Osteoblast (primary cell): ENCODE results near the gene NKAIN1. TPM values are rescaled to one million over a fixed set of nuclear protein-coding genes. Genes with fewer than 3 reads are reported as not detected.
"Not testable (repeated sequence)": the region's sequence is repeated elsewhere in the genome, so short reads cannot be mapped to it uniquely, and the experiment has no call there.

Experiments
- DNase-seq: peaks from one replicate; pipeline ENCODE4 v3.0.0; 2011; ENCODE audit warnings: low spot score, mixed read lengths; ENCODE audit not compliant: insufficient read length; ENCODE audit errors: missing footprints
- H2AFZ ChIP-seq: 2 replicates; pipeline ENCODE4 v1.6.0; 2011; ENCODE audit warnings: mild to moderate bottlenecking, low read length
- H3K27ac ChIP-seq: 2 replicates; pipeline ENCODE4 v1.5.1; 2011; ENCODE audit warnings: mild to moderate bottlenecking, low read depth, low read length, moderate library complexity
- H3K27me3 ChIP-seq: 2 replicates; pipeline ENCODE4 v1.6.0; 2012; ENCODE audit warnings: mild to moderate bottlenecking, control low read depth, inconsistent platforms, low read length, moderate library complexity; ENCODE audit not compliant: insufficient read depth
- H3K36me3 ChIP-seq: 2 replicates; pipeline ENCODE4 v1.5.1; 2011; ENCODE audit warnings: mild to moderate bottlenecking, low read length, control low read depth, moderate library complexity; ENCODE audit not compliant: insufficient read depth
- H3K4me1 ChIP-seq: 2 replicates; pipeline ENCODE4 v1.5.1; 2011; ENCODE audit warnings: mild to moderate bottlenecking, low read length, control low read depth, moderate library complexity; ENCODE audit not compliant: insufficient read depth
- H3K4me2 ChIP-seq: 2 replicates; pipeline ENCODE4 v1.6.0; 2011; ENCODE audit warnings: mild to moderate bottlenecking, low read length; ENCODE audit not compliant: insufficient read depth
- H3K4me3 ChIP-seq: fragments of 200-600 bp; sonication (generic); 3 replicates; pipeline ENCODE4 v1.5.1; 2012; ENCODE audit warnings: mild to moderate bottlenecking, low read length, inconsistent platforms; ENCODE audit not compliant: insufficient read depth
- H3K79me2 ChIP-seq: 2 replicates; pipeline ENCODE4 v1.6.0; 2012; ENCODE audit warnings: mild to moderate bottlenecking, low read length, control low read depth, inconsistent platforms; ENCODE audit not compliant: insufficient read depth
- H3K9me3 ChIP-seq: 2 replicates; pipeline ENCODE4 v1.5.1; 2011; ENCODE audit warnings: low read depth, low read length, control low read depth
- H4K20me1 ChIP-seq: 2 replicates; pipeline ENCODE4 v1.6.0; 2012; ENCODE audit warnings: mild to moderate bottlenecking, low read length, control low read depth; ENCODE audit not compliant: insufficient read depth
- total RNA-seq: library from RNA; depleted of rRNA; stranded (reverse); fragments of >200 nt; gene quantifications from 2 replicates; pipeline ENCODE4 v1.2.3, GENCODE V29; 2012
- TF ChIP-seq, protein P1 (sequence below): IDR thresholded peaks from 2 replicates; pipeline ENCODE4 v1.5.1; 2011; ENCODE audit warnings: mild to moderate bottlenecking, low read depth, low read length, moderate library complexity; ENCODE audit errors: extremely low read depth

NKAIN1 gene
- total RNA-seq, 1 donor = not detected

DNA sequence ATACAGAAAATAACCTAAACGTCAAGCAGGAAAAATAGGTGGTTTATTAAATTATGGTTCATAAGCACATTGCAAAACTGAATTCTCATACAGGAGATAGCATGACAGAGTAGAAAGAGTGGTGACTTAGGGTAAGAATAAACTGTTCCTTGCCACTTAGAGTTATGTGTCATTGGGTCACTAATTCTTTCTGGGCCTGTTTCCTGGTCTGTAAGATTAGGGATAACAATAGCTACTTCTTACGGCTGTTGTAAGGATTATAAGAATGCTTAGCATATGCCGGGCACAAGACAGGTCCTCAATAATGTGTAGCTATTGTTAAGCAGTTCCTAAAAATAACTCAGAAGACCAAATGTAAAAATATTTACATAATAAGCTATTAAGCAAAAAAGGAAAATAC lies 32.7 kb upstream of the NKAIN1 start:
- no peaks in the 10 kb centered on the region for H3K4me1 ChIP-seq
- H3K27ac ChIP-seq = no peak overlapping the region
- no peaks in the 10 kb centered on the region for H3K27me3 ChIP-seq
- TF ChIP-seq, protein P1, sequence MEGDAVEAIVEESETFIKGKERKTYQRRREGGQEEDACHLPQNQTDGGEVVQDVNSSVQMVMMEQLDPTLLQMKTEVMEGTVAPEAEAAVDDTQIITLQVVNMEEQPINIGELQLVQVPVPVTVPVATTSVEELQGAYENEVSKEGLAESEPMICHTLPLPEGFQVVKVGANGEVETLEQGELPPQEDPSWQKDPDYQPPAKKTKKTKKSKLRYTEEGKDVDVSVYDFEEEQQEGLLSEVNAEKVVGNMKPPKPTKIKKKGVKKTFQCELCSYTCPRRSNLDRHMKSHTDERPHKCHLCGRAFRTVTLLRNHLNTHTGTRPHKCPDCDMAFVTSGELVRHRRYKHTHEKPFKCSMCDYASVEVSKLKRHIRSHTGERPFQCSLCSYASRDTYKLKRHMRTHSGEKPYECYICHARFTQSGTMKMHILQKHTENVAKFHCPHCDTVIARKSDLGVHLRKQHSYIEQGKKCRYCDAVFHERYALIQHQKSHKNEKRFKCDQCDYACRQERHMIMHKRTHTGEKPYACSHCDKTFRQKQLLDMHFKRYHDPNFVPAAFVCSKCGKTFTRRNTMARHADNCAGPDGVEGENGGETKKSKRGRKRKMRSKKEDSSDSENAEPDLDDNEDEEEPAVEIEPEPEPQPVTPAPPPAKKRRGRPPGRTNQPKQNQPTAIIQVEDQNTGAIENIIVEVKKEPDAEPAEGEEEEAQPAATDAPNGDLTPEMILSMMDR = no peak
- no peak overlapping the region for H3K4me2 ChIP-seq
- no peak for DNase-seq
- H2AFZ ChIP-seq = no peak overlapping the region
- no peak overlapping the region for H3K4me3 ChIP-seq
- no peaks in the 10 kb centered on the region for H3K9me3 ChIP-seq
- peaks cover 66% of the 10 kb centered on the region for H3K36me3 ChIP-seq
- H3K79me2 ChIP-seq = peaks cover 9% of the 10 kb centered on the region
- H4K20me1 ChIP-seq = peaks cover 4% of the 10 kb centered on the region

DNA sequence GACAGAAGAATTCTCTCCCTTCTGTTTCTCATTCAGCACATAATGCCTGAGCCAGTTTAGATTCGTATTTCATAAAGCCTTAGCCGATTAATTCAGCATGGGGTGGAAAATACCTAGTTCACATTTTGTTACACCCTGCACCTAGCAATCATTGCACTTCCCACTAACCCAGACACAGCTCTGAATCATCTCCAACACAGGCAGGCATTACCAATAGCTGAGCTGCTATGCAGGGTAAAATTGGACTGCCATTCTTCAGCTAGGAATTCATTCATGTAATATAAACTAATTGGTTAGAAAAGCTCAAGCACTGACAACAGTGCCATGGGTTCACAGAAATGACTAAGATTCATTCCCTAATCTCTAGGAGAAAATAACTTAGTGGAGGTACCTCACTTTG lies 26.9 kb upstream of the NKAIN1 start:
- Histone ChIP-seq H3K4me2 (no peak overlapping the region), H4K20me1 (no peaks in the 10 kb centered on the region), H3K79me2 (no peaks in the 10 kb centered on the region), H3K27ac (no peak overlapping the region), H3K4me3 (no peak overlapping the region), H3K9me3 (no peaks in the 10 kb centered on the region), H3K27me3 (no peaks in the 10 kb centered on the region), H2AFZ (no peak overlapping the region), H3K36me3 (peaks cover 66% of the 10 kb centered on the region), H3K4me1 (no peaks in the 10 kb centered on the region)
- no peak for DNase-seq
- TF ChIP-seq, protein P1 = no peak

DNA sequence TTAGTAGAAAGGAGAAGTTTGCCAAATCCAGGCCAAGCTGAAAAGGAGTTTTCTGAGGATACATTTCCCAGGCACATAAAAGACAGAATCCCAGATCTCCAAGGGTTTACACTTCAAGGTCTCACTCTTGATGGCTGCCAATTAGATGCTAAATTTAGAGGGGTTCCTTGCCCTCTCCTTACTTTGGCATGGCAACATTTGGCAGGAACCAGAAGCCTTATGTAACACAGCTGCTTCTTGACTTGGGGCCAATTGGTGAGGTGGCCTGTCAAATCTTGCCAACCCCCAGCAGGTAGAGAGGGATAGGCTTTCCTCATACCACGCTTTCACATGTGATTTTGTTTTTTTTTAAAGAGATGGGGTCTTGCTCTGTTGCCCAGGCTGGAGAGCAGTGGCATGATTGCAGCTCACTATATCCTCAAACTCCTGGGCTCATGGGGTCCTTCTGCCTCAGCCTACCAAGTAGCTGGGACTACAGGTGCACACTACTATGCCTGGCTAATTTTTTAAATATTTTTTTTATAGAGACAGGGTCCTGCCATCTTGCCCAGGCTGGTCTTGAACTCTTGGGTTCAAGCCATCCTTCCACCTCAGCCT lies 25.2 kb upstream of the NKAIN1 start:
- no peak for DNase-seq
- H3K4me2 ChIP-seq = no peak overlapping the region
- peaks cover 63% of the 10 kb centered on the region for H3K36me3 ChIP-seq
- TF ChIP-seq, protein P1 = no peak
- H3K79me2 ChIP-seq = no peaks in the 10 kb centered on the region
- H3K9me3 ChIP-seq = no peaks in the 10 kb centered on the region
- H3K4me3 ChIP-seq = no peak overlapping the region
- H3K27ac ChIP-seq = no peak overlapping the region
- no peaks in the 10 kb centered on the region for H3K27me3 ChIP-seq
- no peak overlapping the region for H2AFZ ChIP-seq
- no peaks in the 10 kb centered on the region for H4K20me1 ChIP-seq
- no peaks in the 10 kb centered on the region for H3K4me1 ChIP-seq

DNA sequence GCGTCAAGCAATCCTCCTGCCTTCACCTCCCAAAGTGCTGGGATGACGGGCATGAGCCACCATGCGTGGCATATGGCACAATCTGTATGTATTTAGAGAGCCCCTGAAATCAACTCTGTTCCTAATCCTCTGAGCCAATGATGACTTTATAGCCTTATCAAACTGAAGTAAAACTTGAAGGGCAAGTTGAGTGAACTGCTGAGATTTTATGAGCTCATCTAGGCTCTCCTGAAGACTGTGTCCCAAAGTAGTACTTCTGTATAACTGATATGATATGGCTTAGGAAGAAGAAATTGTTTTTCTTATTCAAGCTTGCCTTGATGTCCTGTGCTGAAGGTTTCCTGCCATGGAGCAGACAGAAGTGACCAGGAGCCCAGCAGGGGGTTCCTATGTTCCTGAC lies 23.7 kb upstream of the NKAIN1 start:
- H2AFZ ChIP-seq = no peak overlapping the region
- H3K4me3 ChIP-seq = no peak overlapping the region
- no peaks in the 10 kb centered on the region for H3K79me2 ChIP-seq
- H4K20me1 ChIP-seq = no peaks in the 10 kb centered on the region
- TF ChIP-seq, protein P1 = no peak
- H3K9me3 ChIP-seq = no peaks in the 10 kb centered on the region
- H3K27ac ChIP-seq = no peak overlapping the region
- peaks cover 64% of the 10 kb centered on the region for H3K36me3 ChIP-seq
- H3K27me3 ChIP-seq = no peaks in the 10 kb centered on the region
- H3K4me2 ChIP-seq = no peak overlapping the region
- no peak for DNase-seq
- H3K4me1 ChIP-seq = no peaks in the 10 kb centered on the region

DNA sequence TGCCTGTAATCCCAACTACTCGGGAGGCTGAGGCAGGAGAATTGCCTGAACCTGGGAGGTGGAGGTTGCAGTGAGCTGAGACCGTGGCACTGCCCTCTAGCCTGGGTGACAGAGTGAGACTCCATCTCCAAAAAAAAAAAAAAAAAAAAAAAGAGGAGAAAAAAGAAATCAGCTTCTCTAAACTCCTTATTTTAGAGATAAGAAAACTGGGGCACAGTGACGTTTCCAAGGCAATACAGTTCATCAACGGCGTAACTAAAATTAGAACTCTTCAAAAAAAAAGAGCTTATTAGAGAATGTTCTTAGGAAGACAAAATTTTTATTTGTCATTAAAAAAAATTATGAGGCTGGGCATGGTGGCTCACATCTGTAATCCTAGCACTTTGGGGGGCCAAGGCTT lies 22.7 kb upstream of the NKAIN1 start:
- not testable (repeated sequence) for H3K4me1 ChIP-seq, H3K27ac ChIP-seq, H3K79me2 ChIP-seq, H3K4me3 ChIP-seq, H3K9me3 ChIP-seq, H4K20me1 ChIP-seq, H3K4me2 ChIP-seq, DNase-seq, H2AFZ ChIP-seq, H3K27me3 ChIP-seq
- H3K36me3 ChIP-seq = peaks cover 63% of the 10 kb centered on the region
